Measurements from ENCODE around the gene LTN1.
A peak's percentile ranks its signal among the peaks of the same experiment; 100 is the strongest.

Gene LTN1

GRCh38 chr21:28928578-28929420 is 63.9 kb downstream of the LTN1 start:
- DNase-seq = no peak

- DNase-seq = no peak
Measured at GRCh38 chr21:28927130-28927529, 65.5 kb downstream of the LTN1 start.

GRCh38 chr21:28923439-28923975 is 69.2 kb downstream of the LTN1 start:
- DNase-seq = no peak

GRCh38 chr21:28922368-28922767 is 70.3 kb downstream of the LTN1 start:
- no peak for DNase-seq

GRCh38 chr21:28916150-28916893 is 76.4 kb downstream of the LTN1 start:
- DNase-seq = no peak

GRCh38 chr21:28913071-28913470 is 79.6 kb downstream of the LTN1 start:
- no peak for DNase-seq

- DNase-seq = no peak
Measured at GRCh38 chr21:28910280-28910887, 82.3 kb downstream of the LTN1 start.

- no peak for DNase-seq
Measured at GRCh38 chr21:28908351-28908750, 84.3 kb downstream of the LTN1 start.

- no peak for DNase-seq
Measured at GRCh38 chr21:28906841-28907240, 85.8 kb downstream of the LTN1 start.

- no peak for DNase-seq
Measured at GRCh38 chr21:28906236-28906635, 86.4 kb downstream of the LTN1 start.

GRCh38 chr21:28904961-28905435 is 87.7 kb downstream of the LTN1 start:
- DNase-seq = no peak

- DNase-seq = no peak
Measured at GRCh38 chr21:28903448-28903847, 89.2 kb downstream of the LTN1 start.

GRCh38 chr21:28900481-28900880 is 92.2 kb downstream of the LTN1 start:
- no peak for DNase-seq

GRCh38 chr21:28899744-28900143 is 92.9 kb downstream of the LTN1 start:
- no peak for DNase-seq

GRCh38 chr21:28899220-28899619 is 93.5 kb downstream of the LTN1 start:
- DNase-seq = no peak

- DNase-seq = no peak
Measured at GRCh38 chr21:28893687-28894086, 99.0 kb downstream of the LTN1 start.

GRCh38 chr21:28892199-28893111 is 100.2 kb downstream of the LTN1 start:
- no peak for DNase-seq

- DNase-seq = no peak
Measured at GRCh38 chr21:28885853-28886177, 106.9 kb downstream of the LTN1 start.

- DNase-seq = peak; percentile 81 to 84
Measured at GRCh38 chr21:28884976-28885852, 107.5 kb downstream of the LTN1 start.

- no peak for DNase-seq
Measured at GRCh38 chr21:28884481-28884880, 108.2 kb downstream of the LTN1 start.

- no peak for DNase-seq
Measured at GRCh38 chr21:28883931-28884330, 108.7 kb downstream of the LTN1 start.
